Hematopoietic multipotent progenitor cell treated with erythropoietin and hydrocortisone succinate and interleukin-3 and kit ligand, for 17 days (in vitro differentiated cells): Measurements from ENCODE around the gene AADACL4.
"Not testable (repeated sequence)": the region's sequence is repeated elsewhere in the genome, so short reads cannot be mapped to it uniquely, and the experiment has no call there.

Experiments used
- DNase-seq: peaks from one replicate; pipeline ENCODE4 v3.0.0-alpha.2; 2015; ENCODE audit warnings: low spot score

The AADACL4 gene

GRCh38 chr1:12712076-12712475 lies 68.2 kb downstream of the AADACL4 start:
- no peak for DNase-seq

- DNase-seq: no peak
Measured at GRCh38 chr1:12712929-12713328, 69.0 kb downstream of the AADACL4 start.

DNA sequence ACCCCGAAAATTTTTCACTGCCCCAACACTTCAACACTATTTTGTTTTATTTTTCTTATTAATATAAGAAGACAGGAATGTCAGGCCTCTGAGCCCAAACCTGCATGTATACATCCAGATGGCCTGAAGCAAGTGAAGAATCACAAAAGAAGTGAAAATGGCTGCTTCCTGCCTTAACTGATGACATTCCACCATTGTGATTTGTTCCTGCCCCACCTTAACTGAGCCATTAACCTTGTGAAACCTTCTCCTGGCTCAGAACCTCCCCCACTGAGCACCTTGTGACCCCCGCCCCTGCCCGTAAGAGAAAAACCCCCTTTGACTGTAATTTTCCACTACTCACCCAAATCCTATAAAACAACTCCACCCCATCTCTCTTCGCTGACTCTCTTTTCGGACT lies 69.8 kb downstream of the AADACL4 start:
- DNase-seq: not testable (repeated sequence)

DNA sequence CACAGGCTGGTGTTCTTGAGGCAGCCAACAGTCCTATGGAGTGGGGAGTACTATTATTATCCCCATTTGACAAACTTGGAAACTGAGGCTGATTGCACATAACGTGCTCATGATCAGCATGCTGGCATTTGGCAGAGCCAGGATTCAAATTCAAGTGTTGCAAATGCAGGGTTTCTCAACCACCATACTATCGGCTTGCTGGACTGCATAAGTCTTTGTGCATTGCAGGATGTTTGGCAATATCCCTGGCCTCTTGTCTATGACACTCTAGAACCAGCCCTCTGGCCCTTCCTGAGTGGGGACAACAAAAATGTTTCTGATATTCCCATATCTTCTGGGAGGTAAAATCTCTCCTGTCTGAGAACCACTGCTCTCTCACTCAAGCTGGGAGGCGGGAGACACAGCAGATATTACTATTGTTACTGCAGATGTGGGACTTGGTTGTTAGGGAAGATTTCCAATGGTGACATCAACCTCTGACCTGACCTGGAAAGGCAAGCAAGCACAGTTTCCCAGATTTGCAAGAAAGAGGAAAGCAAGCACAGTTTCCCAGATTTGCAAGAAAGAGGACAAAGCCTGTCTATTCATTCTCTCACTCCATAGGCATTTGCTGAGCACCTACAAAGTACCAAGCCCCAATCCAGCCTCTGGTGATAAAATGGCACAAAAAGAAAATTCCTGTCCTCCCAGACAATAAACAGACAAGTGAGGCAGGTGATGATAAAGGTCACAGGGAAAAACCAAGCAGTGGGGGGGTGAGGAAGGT lies 71.0 kb downstream of the AADACL4 start:
- no peak for DNase-seq

- DNase-seq: no peak
Measured at GRCh38 chr1:12715896-12716437, 72.1 kb downstream of the AADACL4 start, which contains the start of gene AADACL3. AADACL3 (plus strand) TSS chr1:12716110; CDS start chr1:12716177, 67 bp downstream.
